GM21390 (cell line): ENCODE data around the gene KRTAP4-16.
"Not testable (repeated sequence)": the region's sequence is repeated elsewhere in the genome, so short reads cannot be mapped to it uniquely, and the experiment has no call there.

ENCODE experiments used
- ATAC-seq: cut with Tn5 transposase; IDR thresholded peaks from one replicate; pipeline ENCODE4 v1.9.1; 2021; ENCODE audit not compliant: unreplicated experiment

KRTAP4-16 gene

DNA sequence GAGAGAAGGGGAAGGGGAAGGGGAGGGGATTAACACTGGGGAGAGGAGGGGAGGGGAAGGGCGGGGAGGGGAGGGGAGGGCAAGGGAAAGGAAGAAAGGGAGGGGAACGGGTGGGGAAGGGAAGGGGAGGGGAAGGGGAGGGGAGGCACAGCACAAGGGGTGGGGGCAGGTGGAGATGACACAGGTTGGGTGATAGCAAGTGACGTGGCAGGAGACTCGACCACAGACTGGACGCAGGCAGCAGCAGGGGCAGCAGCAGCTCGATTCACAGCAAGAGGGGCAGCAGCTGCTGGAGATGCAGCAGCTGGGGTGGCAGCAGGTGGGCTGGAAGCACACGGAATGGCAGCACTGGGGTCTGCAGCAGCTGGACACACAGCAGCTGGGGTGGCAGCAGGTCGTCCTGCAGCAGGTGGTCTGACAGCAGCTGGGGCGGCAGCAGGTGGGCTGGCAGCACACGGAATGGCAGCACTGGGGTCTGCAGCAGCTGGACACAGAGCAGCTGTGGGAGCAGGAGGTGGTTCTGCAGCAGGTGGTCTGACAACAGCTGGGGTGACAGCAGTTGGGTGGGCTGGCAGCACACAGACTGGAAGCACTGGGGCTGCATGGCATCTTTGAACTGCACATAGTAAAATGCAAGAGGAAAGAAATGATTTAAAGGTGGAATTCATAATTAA is at the start of gene KRTAP4-16:
Gene KRTAP4-16, minus strand, starts transcription at position 624 of the 674 bp plus-strand sequence. Its CDS starts 0 bp downstream, at position 624.
- ATAC-seq = no peak

DNA sequence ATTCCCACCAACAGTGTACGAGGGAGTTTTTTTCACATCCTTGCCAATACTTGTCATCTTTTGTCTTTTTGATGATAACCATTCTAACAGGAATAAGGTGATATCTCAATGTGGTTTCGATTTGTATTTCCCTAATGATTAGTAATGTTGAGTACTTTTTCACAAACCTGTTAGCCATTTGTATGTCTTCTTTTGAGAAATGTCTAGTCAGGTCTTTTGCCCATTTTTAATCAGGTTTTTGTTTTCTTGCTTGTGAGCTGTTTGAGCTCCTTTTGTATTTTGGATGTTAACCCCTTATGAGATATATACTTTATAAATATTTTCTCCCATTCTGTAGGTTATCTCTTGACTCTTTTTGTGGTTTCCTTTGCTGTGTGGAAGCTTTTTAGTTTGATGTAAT is 49.5 kb upstream of the KRTAP4-16 start:
- ATAC-seq = no peak

DNA sequence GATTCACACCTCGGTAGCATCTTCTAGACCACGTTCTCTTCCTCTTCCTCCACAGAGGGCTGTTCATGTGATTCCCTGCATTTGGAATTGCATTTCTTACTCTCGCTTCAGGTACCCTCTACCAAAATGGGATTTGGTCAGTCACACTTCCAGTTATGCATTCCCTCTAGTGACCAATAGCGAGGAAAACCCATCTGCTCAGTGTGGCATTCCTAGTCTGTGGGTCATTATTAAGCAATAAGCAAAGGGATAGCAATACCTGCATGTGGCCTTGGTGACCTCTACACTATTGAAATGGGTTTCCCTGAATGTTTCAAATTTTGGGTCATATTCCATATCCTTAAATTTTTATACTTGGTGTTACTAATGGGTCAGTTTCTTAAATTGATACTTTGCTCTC is 48.0 kb upstream of the KRTAP4-16 start:
- no peak for ATAC-seq

DNA sequence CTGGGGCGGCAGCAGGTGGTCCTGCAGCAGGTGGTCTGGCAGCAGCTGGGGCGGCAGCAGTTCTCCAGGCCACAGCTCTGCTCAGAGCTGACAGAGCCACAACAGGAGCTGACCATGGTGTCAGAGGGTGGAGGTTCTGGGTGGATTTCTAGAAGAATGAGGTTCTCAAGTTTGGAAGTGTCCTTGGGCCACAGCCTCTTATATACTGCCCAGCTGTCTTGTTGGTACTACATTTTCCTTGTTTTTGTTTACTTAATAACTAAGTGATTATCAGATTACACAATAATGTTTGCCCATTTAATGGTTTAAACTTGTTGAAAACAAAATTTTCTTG is 47.6 kb upstream of the KRTAP4-16 start, which contains the start of gene KRTAP4-5:
Gene KRTAP4-5, minus strand, starts transcription at position 174 of the 334 bp plus-strand sequence. Its CDS starts 58 bp downstream, at position 116.
- no peak for ATAC-seq

DNA sequence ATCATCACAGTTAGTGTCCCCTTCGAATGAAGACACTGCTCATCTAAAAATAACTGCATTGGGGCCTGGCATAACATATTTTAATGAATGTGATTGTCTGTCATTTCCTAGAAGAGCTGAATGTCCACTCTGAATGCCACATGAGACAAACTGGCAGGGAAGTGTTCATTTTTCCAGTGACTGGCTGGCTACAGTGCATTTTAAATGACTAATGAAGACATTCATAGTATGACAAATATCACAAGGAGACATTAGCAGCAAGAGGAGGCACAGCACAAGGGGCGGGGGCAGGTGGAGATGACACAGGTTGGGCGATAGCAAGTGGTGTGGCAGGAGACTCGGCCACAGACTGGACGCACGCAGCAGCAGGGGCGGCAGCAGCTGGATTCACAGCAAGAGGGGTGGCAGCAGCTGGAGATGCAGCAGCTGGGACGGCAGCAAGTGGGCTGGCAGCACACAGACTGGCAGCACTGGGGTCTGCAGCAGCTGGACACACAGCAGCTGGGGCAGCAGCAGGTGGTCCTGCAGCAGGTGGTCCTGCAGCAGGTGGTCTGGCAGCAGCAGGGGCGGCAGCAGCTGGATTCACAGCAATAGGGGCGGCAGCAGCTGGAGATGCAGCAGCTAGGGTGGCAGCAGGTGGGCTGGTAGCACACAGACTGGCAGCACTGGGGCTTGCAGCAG is 47.1 kb upstream of the KRTAP4-16 start:
- ATAC-seq = not testable (repeated sequence)

DNA sequence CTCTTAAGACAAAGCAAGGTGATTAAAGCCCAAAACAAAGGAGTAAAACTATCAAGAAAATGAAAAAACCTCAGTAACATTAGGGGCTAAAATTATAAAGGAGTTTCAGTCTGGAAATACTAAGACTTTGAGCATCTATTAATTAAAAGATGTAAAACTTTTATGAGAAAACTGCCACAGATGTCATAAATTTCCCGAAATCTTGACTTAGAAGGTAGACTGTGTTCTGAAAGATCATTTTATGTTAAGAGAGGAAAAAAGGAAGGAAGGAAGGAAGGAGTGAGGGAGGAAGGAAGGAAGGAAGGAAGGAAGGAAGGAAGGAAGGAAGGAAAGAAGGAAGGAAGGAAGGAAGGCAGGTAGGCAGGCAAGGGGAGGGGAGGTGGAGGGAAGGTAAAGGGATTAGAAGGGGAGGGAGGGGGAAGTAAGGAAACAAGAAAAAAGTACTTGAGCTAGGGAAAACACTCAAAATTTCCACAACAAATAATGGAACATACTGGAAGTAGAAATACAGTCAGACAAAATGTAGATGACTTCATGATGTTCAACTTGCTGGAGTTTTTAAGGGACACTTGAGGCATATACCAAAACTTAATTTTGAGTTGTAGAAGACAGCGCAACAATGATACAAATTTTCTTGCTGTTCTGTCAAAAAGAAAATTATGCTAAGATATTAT is 45.7 kb upstream of the KRTAP4-16 start:
- ATAC-seq = no peak

DNA sequence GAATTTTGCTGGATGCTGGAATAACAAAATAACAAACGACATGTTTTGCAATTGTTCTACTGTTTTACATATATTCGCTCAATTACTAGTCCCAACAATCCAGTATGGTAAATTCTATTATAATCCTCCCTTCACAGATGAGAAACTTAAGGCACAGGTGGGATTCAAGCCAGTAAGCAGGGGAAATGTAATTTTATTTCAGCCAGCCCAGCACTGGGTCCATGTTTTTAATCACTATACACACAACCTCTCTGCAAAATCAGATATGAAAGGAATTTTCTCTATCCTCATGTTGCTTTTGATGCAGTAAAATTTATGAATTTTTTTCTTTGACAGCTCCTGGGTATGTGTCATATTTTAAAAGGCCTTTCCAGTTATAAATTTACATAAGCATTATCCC is 43.3 kb upstream of the KRTAP4-16 start:
- no peak for ATAC-seq

DNA sequence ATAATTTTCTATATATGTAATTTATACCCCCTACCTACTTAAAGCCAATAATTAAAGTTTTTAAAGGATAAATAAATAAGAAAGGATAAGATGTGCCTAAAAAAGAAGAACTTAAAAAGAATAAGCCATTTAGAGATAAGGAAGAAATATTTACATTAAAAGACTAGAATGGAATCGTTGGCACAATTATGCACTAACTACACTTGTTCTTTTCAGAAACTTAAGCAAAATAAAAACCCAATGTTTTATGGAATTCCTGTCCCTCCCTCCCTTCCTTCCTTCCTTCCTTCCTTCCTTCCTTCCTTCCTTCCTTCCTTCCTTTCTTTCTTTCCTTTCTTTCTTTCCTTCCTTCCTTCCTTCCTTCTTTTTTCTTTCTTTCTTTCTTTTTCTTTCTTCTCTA is 42.8 kb upstream of the KRTAP4-16 start:
- ATAC-seq = no peak

DNA sequence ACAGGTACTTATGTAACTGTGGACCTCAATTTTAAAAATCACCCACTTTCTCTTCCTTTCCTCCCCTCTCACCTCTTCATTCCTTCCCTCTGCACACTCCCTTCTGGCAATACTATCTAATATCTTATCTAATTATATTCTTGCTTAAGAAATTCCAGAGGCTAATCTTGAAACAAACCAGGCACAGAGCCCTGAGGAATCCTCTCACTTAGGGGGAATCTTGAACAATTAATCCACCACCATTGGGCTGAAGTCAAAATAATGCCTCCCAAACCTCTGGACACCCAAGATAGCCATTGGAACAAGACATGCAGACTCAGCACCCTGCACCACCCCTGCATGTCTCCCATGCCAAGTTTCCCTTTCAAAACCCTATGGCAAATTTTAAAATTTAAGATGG is 39.4 kb upstream of the KRTAP4-16 start:
- ATAC-seq = no peak

DNA sequence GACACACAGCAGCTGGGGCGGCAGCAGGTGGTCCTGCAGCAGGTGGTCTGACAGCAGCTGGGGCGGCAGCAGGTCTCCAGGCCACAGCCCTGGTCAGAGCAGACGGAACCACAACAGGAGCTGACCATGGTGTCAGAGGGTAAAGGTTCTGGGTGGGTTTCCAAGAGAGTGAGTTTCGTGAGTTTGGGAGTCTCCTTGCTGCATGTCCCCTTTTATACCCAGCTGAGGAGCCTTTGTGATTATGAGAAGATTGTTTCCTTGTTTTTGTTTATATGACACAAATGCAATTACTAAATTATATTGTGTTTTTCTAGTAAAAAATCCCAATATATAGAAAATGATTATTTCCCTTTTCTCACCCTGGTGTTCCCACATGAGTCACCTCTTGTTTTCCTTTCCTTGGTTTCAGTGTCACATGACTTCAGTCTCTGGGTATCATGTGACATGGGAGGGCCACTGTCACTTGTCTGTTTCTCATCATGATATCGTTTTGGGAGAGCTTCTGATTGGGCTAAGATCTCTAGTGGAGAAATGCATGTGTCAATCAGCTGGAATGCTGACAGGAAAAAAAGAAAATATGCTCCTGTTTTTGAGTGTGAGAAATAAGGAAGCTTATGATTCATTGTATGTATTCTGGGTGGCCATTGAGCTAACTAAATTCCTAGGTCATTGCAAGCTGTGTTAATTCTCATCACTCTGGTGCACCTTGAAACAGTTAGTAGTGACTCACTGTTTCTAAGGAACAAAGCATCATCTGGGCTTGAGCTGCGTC is 38.5 kb upstream of the KRTAP4-16 start, which contains the start of gene KRTAP4-6:
Gene KRTAP4-6, minus strand, starts transcription at position 185 of the 772 bp plus-strand sequence. Its CDS starts 57 bp downstream, at position 128.
- no peak for ATAC-seq

DNA sequence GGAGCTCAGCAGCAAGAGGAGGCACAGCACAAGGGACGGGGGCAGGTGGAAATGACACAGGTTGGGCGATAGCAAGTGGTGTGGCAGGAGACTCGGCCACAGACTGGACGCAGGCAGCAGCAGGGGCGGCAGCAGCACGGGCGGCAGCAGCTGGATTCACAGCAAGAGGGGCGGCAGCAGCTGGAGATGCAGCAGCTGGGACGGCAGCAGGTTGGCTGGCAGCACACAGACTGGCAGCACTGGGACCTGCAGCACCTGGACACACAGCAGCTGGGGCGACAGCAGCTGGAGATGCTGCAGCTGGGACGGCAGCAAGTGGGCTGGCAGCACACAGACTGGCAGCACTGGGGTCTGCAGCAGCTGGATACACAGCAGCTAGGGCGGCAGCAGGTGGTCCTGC is 37.9 kb upstream of the KRTAP4-16 start:
- ATAC-seq = not testable (repeated sequence)

DNA sequence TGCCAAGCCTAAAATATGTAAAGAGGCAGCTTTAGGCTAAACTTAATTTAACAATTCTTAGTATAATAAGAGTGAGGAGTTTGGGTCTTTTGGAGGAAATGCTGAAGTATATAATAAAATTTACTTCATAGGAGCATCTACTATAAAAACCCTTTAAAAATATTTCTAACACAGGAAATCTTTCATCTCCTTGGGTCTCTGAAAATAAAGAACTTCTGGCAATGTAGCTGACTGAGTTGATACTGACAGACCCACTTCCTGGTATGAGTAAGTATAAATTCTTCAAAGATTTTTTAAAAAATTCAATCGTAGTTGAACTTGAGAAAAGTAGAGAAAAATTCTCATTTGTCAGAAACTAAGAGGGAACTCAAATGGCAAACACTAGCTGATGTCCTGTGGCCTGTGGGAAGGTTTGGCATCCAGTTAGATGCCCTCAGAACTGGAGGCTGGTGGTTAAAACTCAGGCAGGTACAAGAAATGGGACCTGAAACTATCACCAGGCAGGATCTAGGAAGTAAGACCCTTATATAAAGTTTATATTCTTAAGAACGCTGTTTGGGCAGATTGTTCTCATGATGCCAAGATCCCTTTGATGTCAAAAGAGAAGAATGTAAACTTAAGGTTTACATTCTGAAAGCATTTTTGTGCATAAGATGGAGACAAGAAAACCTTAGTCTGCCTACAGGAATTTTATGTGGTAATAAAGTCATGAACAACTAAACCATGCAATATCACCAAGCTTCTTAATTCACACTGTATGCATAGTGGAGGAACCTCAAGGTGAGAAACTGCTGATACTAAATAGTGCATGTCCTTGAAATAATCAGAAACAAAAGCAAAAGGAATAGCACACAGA is 32.1 kb upstream of the KRTAP4-16 start:
- ATAC-seq = no peak

DNA sequence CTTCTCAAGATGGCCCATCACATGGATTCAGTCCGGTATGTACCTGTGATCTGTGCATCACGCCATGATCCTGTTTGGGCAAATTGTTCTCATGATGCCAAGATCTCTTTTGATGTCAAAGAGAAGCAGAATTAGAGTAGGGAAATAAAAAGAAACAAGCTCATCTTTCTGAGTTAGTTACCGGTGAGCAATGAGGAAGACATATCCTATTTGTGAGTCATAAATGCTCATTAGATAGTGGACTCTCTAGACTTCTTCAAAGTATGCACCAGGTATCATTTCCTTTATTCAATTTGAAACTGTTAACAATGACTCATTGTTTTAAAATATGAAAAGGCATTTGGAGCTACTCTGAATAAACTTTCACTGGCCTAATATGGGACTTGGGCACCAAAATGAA is 30.0 kb upstream of the KRTAP4-16 start:
- no peak for ATAC-seq

DNA sequence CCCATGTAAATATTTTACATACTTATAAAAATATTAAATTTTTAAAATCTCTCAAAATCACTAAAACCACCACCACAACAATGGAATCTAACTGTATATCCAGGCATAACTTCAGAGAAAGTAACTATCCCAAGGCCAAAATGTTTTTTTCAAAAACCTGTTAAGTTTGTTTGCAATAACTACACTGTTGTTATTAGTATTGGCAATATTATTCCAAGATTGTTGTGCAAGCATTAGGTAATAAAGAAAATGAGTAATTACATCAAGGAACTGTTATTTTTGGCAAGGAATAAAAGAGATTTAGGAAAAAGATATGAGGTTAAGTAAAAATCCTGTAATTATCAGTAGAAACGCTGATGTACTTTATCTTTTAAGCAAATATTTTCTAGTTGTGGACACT is 25.4 kb upstream of the KRTAP4-16 start:
- no peak for ATAC-seq

DNA sequence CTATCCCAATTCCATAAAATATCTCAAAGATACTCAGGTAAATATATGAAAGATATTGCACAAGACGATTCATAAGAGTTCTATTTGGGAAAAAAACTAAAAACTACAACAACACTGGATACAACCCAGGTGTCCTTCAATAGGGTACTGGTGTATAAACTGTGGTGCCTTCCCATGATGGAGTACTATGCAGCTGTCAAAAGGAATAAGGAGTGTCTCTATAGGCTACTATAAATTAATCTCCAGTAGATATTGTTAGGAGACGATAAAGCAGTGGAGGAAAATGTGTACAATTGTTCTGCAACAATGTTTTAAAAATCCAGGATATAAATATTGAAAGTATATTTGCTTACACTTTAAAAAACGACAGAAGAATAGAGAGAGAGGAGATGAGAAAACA is 24.4 kb upstream of the KRTAP4-16 start:
- no peak for ATAC-seq

DNA sequence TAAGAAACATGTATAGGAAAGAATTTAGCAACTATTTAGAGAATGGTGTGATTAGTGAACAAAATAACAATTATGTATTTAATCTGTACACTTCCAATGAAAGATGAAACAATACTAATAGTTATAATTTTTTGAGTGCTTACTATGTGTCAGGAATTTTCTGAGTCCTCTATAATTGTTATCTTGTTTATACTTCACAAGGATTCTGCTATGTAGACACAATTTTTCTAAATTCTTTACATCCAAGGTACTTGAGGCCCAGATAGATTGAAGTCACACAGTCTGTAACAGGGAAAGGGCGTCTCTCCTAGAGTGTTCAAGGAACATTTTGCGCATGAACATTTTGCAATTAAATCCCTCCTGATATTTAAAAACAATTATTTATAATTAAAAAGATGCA is 23.1 kb upstream of the KRTAP4-16 start:
- no peak for ATAC-seq

DNA sequence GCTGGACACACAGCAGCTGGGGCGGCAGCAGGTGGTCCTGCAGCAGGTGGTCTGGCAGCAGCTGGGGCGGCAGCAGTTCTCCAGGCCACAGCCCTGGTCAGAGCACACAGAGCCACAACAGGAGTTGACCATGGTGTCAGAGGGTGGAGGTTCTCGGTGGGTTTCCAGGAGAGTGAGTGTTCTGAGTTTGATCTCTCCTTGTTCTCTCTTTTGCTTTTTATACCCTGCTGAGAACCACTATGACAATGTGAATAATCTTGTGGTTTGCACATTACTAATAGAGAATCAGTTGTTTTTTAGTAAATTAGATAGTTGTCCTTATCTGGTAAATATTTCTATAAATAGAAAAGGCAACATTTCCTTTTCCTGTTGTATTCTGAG is 22.0 kb upstream of the KRTAP4-16 start, which contains the start of gene KRTAP4-12:
Gene KRTAP4-12, minus strand, starts transcription at position 192 of the 381 bp plus-strand sequence. Its CDS starts 60 bp downstream, at position 132.
- not testable (repeated sequence) for ATAC-seq

DNA sequence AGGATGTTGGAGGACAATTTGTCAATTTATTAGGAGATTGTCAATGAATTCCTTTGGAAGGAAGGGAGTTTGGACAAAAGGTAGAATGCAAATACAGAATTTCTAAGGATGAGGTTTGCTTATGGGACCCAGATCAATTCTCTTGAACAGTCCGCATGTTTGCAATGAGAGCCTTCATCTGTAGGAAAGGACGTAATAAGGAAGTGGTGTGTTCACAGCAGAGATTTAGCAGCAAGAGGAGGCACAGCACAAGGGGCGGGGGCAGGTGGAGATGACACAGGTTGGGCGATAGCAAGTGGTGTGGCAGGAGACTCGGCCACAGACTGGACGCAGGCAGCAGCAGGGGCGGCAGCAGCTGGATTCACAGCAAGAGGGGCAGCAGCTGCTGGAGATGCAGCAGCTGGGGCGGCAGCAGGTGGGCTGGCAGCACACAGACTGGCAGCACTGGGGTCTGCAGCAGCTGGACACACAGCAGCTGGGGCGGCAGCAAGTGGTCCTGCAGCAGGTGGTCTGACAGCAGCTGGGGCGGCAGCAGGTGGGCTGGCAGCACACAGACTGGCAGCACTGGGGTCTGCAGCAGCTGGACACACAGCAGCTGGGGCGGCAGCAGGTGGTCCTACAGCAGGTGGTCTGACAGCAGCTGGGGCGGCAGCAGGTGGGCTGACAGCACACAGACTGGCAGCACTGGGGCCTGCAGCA is 21.4 kb upstream of the KRTAP4-16 start:
- not testable (repeated sequence) for ATAC-seq

DNA sequence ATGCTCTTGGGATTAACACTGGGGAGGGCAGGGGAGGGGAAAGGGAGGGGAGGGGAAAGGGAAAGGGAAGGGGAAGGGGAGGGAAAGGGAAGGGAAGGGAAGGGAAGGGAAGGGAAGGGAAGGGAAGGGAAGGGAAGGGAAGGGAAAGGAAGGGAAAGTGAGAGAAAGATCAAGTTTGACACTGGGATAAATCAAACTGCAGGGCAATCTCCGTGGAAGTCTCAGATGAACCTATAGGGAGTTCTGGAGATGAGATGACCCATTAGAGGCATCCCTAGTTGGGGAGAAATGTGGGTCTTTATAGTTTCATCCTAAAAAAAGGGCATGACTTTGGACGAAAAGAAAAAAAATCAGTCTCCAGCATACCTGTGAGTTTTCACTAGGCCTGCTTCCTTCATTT is 19.7 kb upstream of the KRTAP4-16 start:
- no peak for ATAC-seq
